GM19043 (cell line): ENCODE results near the gene ABCA4.

Source experiments
- ATAC-seq: cut with Tn5 transposase; IDR thresholded peaks from one replicate; pipeline ENCODE4 v1.9.1; 2021; ENCODE audit warnings: low read depth; ENCODE audit not compliant: unreplicated experiment

Gene ABCA4

DNA sequence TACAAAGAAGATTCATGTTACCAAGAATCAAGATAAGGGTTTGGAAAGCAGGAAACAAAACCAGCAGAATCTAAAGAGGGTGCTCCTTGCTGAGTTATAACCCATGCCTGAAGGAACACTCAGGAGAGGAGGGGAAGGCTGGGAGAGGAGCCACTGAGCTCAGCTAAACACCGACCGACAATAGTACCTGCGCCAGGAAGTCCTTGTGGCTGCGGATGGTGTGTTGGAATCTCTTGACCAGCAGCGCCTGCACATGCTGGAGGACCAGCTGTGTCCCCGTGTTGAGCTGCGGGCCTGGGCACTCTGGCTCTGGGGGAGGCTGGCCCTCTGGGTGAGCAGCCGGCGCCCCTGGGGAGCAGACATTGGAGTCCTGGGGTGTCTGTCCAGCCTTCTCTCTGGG lies 89.4 kb downstream of the ABCA4 start:
- ATAC-seq = no peak

DNA sequence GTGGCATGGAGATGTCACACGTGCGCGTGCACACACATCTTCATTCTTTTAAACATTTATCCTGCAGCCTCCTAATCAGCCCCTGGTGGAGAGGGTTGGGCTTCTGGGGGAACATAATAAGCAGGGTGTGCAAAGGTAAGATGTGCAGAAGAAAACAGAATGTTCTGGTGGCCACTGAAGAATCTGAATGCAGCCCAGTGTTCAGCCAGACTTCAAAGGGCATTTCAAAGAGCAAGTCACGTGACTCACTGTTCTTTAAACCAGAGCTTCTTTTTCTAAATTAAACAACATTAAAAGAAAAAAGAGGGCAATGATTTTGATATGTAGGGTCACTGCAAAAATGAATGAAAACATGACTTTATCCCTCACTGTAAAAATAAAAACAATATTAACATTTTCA lies 89.8 kb downstream of the ABCA4 start:
- no peak for ATAC-seq

DNA sequence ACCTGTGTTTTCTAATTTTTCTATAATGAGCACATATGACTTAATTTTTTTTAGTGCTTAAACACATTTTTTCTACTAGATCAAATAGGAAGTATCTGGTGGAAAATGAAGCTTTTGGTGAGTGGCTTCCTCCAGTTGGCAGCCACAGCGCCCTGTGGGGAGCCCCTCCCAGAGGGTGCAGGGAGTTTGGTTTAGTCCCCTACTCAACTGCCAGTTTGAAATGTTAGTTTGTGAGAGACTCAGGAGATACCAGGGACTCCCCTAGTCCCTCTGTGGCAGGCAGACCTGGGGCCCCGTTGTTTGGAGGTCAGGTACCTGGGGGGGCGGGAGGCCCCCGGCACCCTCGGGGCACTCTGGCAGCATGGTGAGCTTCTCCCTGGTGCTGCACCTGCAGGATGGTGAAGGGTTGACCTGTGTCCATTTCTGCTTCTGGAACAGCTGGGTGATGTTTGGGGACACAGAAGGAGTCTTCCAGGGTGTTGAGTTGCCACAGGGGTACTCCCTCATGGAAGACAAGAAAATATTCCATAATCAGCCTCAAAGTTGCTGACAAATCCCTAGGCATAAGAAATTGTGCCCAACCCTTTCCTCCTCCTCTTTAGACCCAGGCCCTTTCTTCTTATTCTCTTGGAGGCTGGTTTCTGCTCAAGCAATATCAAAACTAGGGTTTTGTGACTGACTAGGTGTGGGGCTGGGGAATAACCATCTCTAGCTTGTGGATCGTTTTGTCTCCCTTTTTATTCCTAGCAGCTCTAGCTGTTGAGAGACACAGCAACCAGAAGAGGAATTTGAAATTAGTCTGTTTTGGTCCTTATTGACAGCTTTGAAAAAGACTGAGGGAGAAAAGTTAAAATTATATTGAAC lies 91.6 kb downstream of the ABCA4 start:
- no peak for ATAC-seq

DNA sequence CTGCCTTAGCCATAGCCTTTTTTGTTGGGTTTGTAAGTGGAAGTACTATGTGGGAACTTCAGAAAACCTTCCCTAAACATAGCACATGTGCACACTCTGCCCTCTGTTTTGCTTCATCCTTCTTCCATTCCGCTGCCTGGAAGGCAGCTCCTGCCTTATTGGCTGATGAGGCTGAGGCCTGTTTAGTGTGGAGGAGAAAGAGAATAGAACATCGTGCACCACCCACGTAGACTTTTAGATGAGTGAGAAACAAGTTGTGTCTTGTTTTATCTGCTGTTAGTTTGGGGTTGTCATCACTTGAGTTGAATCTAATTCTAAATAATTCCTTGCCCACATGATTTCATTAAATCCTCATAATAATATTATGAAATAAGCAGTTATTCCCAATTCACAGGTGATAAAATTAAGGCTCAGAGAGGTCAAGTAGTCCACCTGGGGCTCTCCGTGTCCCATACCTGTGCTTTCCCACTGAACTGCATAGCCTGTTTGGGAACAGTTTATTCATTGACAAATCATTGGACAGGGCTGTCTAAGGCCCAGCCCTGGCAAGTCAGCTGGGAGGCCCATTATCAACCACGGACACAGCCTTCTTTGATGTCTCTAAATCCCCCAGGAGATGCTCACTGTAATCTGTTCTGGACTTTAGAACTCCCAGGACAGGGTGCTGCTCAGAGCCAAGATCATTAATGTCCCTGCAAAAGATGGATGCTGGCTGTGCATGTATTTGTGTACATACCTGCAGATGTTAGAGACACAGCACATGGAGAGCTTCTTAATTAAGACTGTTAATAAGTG lies 93.0 kb downstream of the ABCA4 start:
- no peak for ATAC-seq

DNA sequence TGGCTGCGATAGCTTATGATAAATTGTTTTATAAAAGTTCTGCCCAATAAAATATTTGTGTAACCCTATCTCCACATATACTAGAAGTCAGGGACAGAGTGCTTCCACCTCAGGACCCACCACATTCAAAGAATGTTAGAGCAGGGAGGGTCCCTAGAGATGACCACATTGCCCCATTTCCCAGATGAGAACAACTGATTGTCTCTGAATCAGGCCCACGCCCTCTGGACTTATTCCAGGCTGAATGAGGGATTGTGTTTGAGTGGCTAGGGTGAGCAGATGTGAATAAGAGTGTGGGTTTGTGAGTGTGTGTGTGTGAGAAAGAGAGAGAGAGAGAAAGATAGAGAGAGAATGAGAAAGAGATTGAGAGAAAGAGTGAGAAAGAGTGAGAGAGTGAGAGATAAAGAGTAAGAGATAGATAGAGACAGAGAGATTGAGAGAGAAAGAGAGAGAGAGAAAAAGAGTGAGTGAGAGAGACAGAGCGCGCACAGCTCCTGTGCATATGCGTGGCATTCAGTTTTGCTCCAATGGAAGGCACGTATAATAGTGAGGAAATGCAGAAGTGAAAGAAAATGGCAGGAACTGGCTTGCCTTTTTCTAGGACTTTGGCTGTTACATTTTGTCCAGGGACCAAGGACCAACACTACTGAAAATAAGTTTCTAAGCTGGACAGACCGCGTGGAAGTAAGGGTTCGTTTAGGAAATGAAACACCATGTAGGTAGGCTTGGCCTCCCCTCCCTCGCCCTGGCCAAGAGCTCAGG lies 94.1 kb downstream of the ABCA4 start:
- ATAC-seq = no peak

DNA sequence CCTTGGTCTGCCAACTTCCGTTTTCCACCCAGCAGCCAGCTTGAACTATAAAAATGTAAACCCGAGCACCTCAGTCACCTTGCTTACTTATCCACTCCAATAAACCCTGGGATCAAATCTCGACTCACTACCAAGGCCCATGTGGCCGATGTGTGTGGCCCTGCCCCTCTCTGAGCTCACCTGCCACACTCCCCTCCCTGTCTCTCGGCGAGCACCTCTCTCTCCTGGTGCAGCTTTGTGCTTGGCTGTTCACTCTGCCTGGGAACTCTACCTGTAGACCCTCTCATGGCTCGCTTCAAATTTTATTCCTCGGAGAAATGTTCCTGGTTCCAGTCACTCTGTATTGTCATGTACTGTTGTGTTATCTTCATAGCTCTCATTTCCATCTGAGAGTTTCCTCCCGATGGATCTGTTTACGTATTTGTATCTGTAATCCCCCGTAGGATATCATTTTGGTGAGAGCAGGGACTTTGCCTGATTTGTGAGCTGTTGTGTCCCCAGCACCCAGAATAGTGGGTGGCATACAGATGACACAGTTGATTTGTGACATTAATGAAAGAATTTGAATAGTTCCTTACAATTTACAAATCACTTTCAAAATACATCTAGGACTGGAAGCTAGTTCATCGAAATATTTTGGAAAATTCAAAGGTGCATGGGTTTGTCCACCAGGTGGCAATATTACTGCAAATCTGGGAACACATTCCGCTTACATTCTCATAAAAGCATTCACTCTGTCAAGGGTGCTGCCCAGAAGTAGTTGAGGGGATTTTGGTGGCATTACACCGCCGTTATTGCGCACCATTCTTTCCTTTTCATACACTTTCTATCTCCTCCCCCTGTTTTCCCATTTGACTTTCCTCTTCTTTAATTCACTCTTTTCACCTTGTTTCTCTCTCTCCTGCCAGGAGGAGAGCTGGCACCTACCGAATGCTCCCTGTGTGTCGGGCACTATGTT lies 95.3 kb downstream of the ABCA4 start:
- ATAC-seq = no peak

DNA sequence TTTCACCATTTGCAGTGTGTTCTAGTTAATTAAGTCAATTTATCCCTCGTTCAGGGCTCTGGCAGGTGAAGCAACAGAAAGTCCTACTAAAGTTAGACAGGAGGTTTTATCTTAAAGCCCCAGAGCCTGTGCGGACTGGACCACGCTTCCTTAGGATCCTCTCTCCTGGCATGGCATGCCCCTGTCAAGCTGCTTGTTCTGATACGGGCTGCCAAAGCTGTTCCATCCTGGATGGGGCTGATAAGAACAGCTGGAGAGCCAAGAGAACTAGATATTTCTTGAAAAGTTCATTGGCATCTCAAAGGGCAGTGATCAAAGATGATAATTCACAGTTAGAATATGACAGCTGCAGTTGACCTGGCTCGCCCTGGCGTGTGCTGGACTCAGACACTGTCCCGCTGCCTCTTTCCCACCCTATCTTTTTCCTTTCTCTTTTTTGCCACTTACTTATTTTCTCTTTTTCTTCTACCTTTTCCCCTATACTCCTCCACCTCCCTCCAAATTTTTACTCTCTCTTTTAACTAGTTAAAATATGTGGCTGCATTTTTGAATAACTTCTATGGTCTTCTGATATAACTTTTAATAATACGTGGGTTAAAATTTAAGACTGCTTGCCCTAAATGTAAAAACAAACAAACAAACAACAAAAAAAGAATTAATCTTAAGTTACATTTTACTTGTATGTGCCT lies 96.7 kb downstream of the ABCA4 start:
- no peak for ATAC-seq

DNA sequence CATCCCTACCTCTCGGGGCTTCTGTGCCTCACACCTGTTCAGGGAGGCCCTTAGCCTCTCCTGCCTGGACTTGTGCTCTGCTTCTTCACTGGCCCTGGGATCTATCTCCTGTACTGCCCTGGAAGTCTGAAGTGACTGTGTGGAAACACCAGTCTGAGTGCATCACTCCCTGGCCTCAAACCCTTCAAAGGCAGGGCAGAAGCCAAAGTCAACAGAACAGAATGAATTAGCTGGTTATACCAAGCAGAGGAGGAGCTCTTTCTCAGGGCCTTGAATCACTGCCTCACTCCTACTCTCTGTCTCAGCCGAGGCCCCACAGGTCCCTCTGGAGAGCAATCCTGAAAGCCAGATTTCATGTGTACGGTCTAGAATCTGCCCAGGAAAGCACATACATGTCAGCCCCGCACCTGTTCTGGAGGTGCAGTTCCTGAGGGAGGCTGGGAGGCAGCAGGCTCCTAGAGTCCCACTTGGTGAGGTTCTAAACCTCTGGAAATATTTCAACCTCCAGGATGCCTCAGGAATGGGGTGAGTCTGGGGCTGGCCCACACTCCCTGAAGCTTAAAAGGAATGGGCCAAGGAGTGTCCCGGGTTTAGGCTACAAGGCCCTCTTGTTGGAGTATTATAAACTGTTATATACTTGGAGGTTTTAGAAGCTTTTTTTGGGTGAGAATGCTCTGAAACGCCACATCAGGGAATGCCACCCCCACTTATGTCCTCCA lies 98.3 kb downstream of the ABCA4 start:
- no peak for ATAC-seq

DNA sequence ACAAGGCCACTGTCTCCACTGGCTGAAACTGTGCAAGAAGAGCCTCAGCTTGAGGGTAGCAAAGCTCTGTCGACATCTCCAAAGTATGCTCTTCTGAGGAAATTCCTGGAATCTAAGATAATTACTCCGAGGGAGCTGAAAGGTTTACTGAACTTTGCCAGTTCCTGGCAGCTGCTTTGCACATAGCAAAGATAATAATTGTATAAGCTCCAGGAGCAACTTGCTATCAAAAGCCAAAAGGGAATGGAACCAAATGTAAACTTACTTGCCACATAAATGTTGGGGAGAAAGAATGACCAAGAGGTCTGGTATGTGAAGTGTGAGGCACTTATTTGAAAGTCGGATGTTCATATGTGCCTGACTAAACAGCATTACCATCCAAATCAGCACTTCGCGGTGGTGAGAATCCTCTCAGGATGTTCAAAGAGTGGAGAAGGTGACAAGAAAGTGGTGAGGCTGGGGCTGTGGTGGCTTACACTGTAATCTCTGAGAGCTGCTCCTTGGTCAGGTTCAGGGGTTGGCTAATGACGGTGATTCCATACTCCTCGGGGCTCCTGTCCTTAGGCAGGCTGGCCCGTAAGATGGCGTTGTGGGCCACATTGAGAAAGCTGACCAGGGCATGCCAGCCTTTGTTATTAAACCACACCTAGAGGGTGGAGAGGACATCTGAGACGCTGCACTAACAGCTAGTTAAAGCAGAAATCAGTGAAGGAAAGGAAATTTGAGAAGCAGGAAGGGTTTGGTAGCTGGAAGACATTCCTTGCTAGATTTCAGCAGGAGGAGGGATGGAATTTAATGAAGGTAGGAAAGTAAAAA lies 100.0 kb downstream of the ABCA4 start:
- ATAC-seq = no peak

DNA sequence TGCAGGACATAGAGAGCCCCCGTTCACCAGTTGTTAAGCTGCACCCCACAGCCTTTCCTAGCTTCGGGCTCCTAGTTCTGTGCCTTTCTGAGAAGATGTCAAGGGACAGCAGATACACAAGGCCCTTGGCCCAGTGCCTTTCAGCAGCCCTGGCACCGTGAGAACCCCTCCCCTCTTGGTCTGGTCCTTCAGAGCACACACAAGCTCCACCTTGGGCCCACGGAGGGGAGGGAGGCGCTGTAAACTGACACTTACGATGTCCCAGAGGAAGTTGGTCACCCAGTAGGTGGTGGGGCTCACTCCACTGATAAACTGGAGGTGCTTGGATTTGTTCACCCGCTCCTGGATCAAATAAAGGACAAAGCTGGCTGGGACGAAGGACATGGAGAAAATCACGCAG lies 101.6 kb downstream of the ABCA4 start:
- no peak for ATAC-seq

DNA sequence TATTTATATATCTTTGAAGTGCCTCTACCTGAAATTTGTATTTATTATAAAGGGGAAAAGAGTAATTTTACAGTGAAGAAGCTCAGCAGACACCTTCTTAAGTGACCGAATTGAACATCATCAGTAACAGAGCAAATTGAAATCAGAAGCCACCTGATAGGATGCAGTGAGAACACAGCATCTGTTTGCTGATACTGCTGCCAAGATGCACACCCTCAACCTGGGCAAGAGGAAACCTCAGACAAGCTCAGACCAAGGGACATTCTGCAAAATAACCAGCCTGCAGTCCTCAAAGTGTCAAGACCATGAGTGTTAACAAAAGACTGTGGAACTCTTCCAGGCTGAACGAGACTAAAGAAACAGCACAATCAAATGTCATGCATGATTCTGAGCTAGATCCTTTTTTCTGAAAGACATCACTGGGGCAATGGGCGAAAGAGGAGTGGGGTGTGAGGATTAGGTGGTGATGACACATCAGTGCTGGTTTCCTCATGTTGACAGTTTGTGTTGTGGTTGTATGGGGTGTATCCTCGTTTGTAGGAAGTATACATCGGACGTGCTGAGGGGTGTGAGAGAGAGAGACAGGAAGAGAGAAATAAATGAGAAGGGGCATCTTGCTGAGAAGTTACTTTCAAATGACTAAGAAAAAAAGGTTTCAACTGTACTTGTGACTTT lies 103.7 kb downstream of the ABCA4 start:
- ATAC-seq = no peak

DNA sequence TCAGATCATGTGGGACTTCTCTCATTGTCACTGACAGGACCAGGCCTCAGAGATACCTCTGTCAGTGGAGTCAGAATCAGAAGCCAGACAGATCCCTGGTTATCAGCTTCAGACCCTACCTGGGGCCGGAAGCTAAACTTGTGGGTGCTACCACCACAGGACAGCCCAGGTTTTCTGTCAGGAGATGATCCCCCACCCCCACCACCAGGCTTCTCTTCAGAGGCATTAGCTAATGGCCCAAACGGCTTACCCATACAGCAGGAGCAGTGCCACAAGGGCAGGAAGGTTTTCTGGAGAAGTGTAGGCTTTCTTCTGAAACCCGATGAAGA lies 105.5 kb downstream of the ABCA4 start:
- no peak for ATAC-seq

DNA sequence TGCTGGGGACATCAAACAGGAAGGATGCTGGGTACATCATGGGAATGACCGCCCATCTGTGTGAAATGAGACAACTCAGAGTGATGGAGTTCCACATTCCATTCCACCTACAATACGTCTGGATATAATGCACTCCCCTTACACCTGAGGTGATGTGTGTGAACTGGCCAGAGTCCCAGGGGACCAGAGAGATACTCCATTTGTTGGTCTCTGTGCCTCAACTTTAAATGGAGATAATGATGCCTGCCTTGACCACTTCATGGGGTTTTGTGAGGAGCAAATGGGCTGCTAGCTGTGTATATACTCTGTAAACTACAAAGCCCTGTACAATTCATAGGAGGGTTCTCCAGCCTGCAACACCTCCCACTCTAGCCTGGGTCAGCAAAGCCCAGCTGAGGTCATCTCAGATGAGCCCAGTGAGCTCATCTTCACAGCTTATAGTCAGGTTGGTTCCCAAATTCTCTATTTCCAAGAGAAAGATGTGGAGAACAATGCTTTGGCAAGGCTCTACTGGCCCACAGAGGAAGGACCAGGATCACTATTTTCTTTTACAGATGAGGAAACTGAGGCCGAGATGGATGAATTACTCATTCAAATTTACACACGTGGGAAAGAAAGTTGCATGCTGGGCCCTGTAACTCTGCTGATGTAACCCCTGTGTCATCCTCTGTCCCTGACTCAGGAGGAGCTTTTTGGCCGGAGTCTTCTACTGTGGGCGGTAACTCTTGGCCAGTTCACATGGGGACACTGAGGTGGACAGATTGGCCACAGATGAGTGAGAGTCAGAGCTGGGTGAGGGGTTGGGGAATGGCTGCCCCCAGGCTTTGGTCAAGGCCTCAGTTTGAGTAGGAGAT lies 106.1 kb downstream of the ABCA4 start:
- no peak for ATAC-seq

DNA sequence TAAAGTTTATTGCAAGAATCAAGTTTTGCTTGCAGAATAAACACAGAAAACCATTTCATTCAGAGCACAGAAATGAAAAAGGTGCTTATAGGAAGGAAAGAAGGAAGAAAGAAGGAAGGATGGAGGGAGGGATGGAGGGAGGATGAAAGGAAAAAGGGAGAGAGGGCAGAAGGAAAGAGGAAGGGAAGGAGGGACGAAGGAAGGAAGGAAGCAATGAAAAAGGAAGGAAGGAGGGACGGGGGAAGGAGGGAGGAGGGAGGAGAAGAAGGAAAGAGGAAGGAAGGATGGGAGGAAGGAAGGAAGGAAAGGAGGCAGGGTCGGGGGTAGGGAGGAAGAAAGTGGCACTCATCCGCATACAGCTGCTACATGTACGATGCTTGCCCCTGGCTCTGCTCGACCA lies 106.9 kb downstream of the ABCA4 start:
- no peak for ATAC-seq

DNA sequence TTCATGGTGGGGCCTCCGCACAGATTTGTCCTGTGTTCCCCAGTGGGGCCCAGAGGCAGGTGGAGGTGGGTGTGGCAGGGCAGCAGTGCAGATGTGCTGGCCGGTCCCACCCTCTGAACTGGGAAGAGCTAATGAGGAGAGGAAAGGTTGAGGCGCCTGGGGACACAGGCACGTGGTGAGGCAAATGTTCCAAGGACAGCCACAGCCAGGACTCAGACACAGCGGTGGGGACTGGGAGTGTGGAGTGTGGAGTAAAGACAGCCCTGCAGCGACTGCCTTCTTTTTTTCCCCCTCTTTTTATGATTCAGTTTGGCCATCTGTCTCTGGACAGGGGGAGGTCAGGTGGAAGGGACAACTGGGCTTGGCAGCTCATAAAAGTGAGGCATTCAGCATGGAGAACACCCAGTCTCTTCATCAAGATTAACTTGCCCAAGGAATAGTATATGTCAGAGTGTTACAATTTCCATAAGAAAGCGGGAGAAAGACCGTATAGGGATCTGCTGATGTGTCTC lies 107.5 kb downstream of the ABCA4 start:
- ATAC-seq = no peak

DNA sequence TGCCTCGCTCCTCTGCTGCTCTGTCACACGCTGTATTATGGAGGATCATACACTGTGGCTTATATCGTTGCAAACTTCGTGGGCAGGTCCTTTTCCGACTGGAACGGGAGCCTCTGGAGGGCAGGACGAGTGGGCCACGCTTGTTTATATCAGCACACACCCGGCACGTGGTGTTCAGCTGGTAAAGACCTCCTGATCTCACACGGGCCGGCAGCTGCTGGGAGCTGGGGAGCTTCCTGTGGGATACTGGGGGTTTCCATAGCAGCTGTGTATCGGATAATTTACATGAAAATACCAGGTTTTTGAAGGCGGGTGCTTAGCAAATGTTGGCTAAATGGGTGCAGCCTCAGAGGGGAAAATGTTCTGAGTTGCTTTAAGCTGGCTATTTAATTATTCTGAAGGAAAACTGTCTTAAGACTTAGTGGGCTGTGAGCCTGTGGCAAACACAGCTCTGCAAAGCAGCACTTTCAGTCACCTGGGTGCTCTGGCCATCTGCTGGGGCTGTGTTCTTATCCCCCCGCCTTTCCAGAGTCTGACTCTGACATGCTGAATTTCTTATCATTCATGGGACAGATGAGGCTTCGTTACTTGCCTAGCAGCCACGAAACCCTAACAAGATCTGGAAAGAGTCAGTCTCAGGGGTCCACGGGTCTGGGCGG lies 108.1 kb downstream of the ABCA4 start:
- no peak for ATAC-seq
